HEK293T (cell line): ENCODE data around the gene SYN1.

ENCODE experiments used
- CTCF ChIA-PET: fragments of 350-600 bp; formaldehyde crosslinking; extraction: SDS; loops from one replicate; lab custom pipeline; 2021; ENCODE audit warnings: antibody characterized with exemption, inconsistent platforms; lab: Yijun Ruan, JAX
- POLR2A ChIA-PET: fragments of 350-600 bp; formaldehyde crosslinking; extraction: SDS; loops from one replicate; lab custom pipeline; 2020; ENCODE audit warnings: antibody characterized with exemption, inconsistent platforms; lab: Yijun Ruan, JAX
- DNase-seq: peaks from one replicate; pipeline ENCODE4 v3.0.0; 2012; ENCODE audit warnings: mixed read lengths; ENCODE audit errors: extremely low spot score
- ARNT ChIP-seq: fragments of 450-650 bp; IDR thresholded peaks from 2 replicates; pipeline ENCODE4 v1.6.1; 2017; ENCODE audit warnings: mild to moderate bottlenecking
- BHLHE40 ChIP-seq: fragments of 450-650 bp; IDR thresholded peaks from 2 replicates; pipeline ENCODE4 v1.6.1; 2016; ENCODE audit warnings: mild to moderate bottlenecking, moderate library complexity, borderline replicate concordance
- CTBP1 ChIP-seq: fragments of 450-650 bp; IDR thresholded peaks from 2 replicates; pipeline ENCODE4 v1.6.1; 2016; ENCODE audit warnings: borderline replicate concordance
- ELF4 ChIP-seq: fragments of 450-650 bp; IDR thresholded peaks from 2 replicates; pipeline ENCODE4 v1.6.1; 2017; ENCODE audit warnings: antibody characterized with exemption
- FOXA1 ChIP-seq: fragments of 450-650 bp; IDR thresholded peaks from 2 replicates; pipeline ENCODE4 v1.6.1; 2016; ENCODE audit warnings: mild to moderate bottlenecking
- FOXK2 ChIP-seq: fragments of 450-650 bp; IDR thresholded peaks from 2 replicates; pipeline ENCODE4 v1.6.1; 2016; ENCODE audit warnings: mild to moderate bottlenecking
- FOXM1 ChIP-seq: fragments of 450-650 bp; IDR thresholded peaks from 2 replicates; pipeline ENCODE4 v1.6.1; 2017; ENCODE audit warnings: mild to moderate bottlenecking, borderline replicate concordance
- HDGF ChIP-seq: fragments of 450-650 bp; IDR thresholded peaks from 2 replicates; pipeline ENCODE4 v1.6.1; 2017; ENCODE audit warnings: antibody characterized with exemption, borderline replicate concordance
- L3MBTL2 ChIP-seq: fragments of 450-650 bp; conservative IDR thresholded peaks from 2 replicates; pipeline ENCODE4 v1.6.1; 2016; ENCODE audit warnings: mild to moderate bottlenecking
- LEF1 ChIP-seq: fragments of 450-650 bp; IDR thresholded peaks from 2 replicates; pipeline ENCODE4 v1.6.1; 2017; ENCODE audit warnings: mild to moderate bottlenecking, borderline replicate concordance
- NFRKB ChIP-seq: fragments of 450-650 bp; IDR thresholded peaks from 2 replicates; pipeline ENCODE4 v1.6.1; 2016; ENCODE audit warnings: mild to moderate bottlenecking, moderate library complexity
- PKNOX1 ChIP-seq: fragments of 450-650 bp; IDR thresholded peaks from 2 replicates; pipeline ENCODE4 v1.6.1; 2016
- SP1 ChIP-seq: fragments of 450-650 bp; IDR thresholded peaks from 2 replicates; pipeline ENCODE4 v1.6.1; 2017
- SUZ12 ChIP-seq: fragments of 450-650 bp; IDR thresholded peaks from 2 replicates; pipeline ENCODE4 v1.6.1; 2016; ENCODE audit warnings: mild to moderate bottlenecking
- TARDBP ChIP-seq: fragments of 450-650 bp; IDR thresholded peaks from 2 replicates; pipeline ENCODE4 v1.6.1; 2016
- ZNF384 ChIP-seq: fragments of 450-650 bp; IDR thresholded peaks from 2 replicates; pipeline ENCODE4 v1.6.1; 2016

Gene SYN1

GRCh38 chrX:47649781-47650163 is 30.1 kb upstream of the SYN1 start:
- ChIA-PET POLR2A (interaction anchor here (1.2 kb wide), 1 partner anchor 94 kb away, joined by 5 read pairs; no protein-coding TSS in a partner anchor), CTCF (no interaction called here)
- no peak for DNase-seq
- TF ChIP-seq ARNT, result no peak
- TF ChIP-seq L3MBTL2, result no peak
- no peak for TF ChIP-seq FOXK2
- no peak for TF ChIP-seq ELF4
- TF ChIP-seq TARDBP, result no peak
- no peak for TF ChIP-seq FOXM1
- TF ChIP-seq FOXA1, result no peak
- no peak for TF ChIP-seq SUZ12
- TF ChIP-seq CTBP1, result no peak
- TF ChIP-seq LEF1, result no peak
- TF ChIP-seq PKNOX1, result no peak
- no peak for TF ChIP-seq BHLHE40
- TF ChIP-seq NFRKB, result no peak
- no peak for TF ChIP-seq SP1

- POLR2A ChIA-PET, result interaction anchor here (1.1 kb wide), 1 partner anchor 21 kb away, joined by 4 read pairs; no protein-coding TSS in a partner anchor
- CTCF ChIA-PET, result no interaction called here
Measured at GRCh38 chrX:47649271-47649670, 29.6 kb upstream of the SYN1 start.

GRCh38 chrX:47648376-47648775 is 28.7 kb upstream of the SYN1 start:
- POLR2A ChIA-PET, result interaction anchor here (1.1 kb wide), 1 partner anchor 20 kb away, joined by 4 read pairs; no protein-coding TSS in a partner anchor
- TF ChIP-seq BHLHE40, result no peak
- TF ChIP-seq ELF4, result no peak
- no peak for TF ChIP-seq ZNF384
- no peak for TF ChIP-seq CTBP1
- no peak for TF ChIP-seq L3MBTL2
- no peak for TF ChIP-seq HDGF
- no peak for TF ChIP-seq SUZ12
- no peak for TF ChIP-seq TARDBP
- TF ChIP-seq LEF1, result no peak
- TF ChIP-seq FOXM1, result no peak
- TF ChIP-seq PKNOX1, result no peak
- no peak for TF ChIP-seq NFRKB
- TF ChIP-seq FOXA1, result no peak
- no peak for DNase-seq
- CTCF ChIA-PET, result no interaction called here

More at GRCh38 chrX:47649271-47649670, 29.6 kb upstream of the SYN1 start:
- no peak for TF ChIP-seq FOXM1
- no peak for TF ChIP-seq BHLHE40
- TF ChIP-seq L3MBTL2, result no peak
- no peak for TF ChIP-seq HDGF
- TF ChIP-seq SP1, result no peak
- no peak for TF ChIP-seq PKNOX1
- TF ChIP-seq TARDBP, result no peak
- TF ChIP-seq ZNF384, result no peak
- no peak for TF ChIP-seq FOXK2
- no peak for TF ChIP-seq LEF1
- no peak for TF ChIP-seq ELF4
- no peak for TF ChIP-seq FOXA1
- TF ChIP-seq SUZ12, result no peak
- TF ChIP-seq NFRKB, result no peak
- no peak for TF ChIP-seq CTBP1
- TF ChIP-seq ARNT, result no peak
- no peak for DNase-seq

GRCh38 chrX:47646636-47647035 is 27.0 kb upstream of the SYN1 start:
- DNase-seq, result no peak
- TF ChIP-seq LEF1, result no peak
- TF ChIP-seq SP1, result no peak
- no peak for TF ChIP-seq FOXK2
- no peak for TF ChIP-seq TARDBP
- TF ChIP-seq FOXM1, result no peak
- no peak for TF ChIP-seq PKNOX1
- TF ChIP-seq CTBP1, result no peak
- POLR2A ChIA-PET, result no interaction called here
- CTCF ChIA-PET, result no interaction called here

GRCh38 chrX:47645530-47645929 is 25.9 kb upstream of the SYN1 start:
- ChIA-PET CTCF (no interaction called here), POLR2A (no interaction called here)
- no peak for TF ChIP-seq SUZ12
- no peak for TF ChIP-seq L3MBTL2
- no peak for TF ChIP-seq FOXK2
- TF ChIP-seq SP1, result no peak
- no peak for TF ChIP-seq ZNF384
- TF ChIP-seq HDGF, result no peak
- no peak for TF ChIP-seq FOXM1
- TF ChIP-seq PKNOX1, result no peak
- no peak for TF ChIP-seq LEF1
- no peak for TF ChIP-seq BHLHE40
- TF ChIP-seq ELF4, result no peak
- TF ChIP-seq FOXA1, result no peak
- no peak for TF ChIP-seq TARDBP
- TF ChIP-seq NFRKB, result no peak
- no peak for TF ChIP-seq CTBP1
- DNase-seq, result no peak
